Heart right ventricle (tissue), 16 donors: ENCODE measurements around the gene SLIT1. TPM values are rescaled to one million over a fixed set of nuclear protein-coding genes. Genes with fewer than 3 reads are reported as not detected.

Source experiments
- ATAC-seq, 8 donors: fragments of 200-7000 bp; cut with Tn5 transposase; one replicate each; pipeline ENCODE4 v1.9.1; 2020; ENCODE audit warnings: mild to moderate bottlenecking in 8 of 8, moderate library complexity in 8 of 8, moderate number of reproducible peaks in 1 of 8
- DNase-seq, 2 donors: peaks; one replicate each; pipeline ENCODE4 v3.0.0-alpha.2; 2020
- H3K27ac ChIP-seq, 10 donors: fragments of 200-600 bp; sonication (generic) in 2 of 10; one replicate each; pipeline versions ENCODE4 v1.5.0 to v1.8.0; 2020 to 2022; ENCODE audit warnings: mild to moderate bottlenecking in 3 of 10
- H3K27me3 ChIP-seq, 7 donors: fragments of 200-600 bp; one replicate each; pipeline ENCODE4 v1.8.0; 2021 to 2022; ENCODE audit warnings: mild to moderate bottlenecking in 2 of 7
- H3K36me3 ChIP-seq, 9 donors: fragments of 200-600 bp; sonication (generic) in 1 of 9; one replicate each; pipeline versions ENCODE4 v1.5.0 to v1.8.0; 2020 to 2022; ENCODE audit warnings: mild to moderate bottlenecking in 2 of 9
- H3K4me1 ChIP-seq, 9 donors: fragments of 200-600 bp; sonication (generic) in 1 of 9; one replicate each; pipeline versions ENCODE4 v1.5.0 to v1.8.0; 2020 to 2022; ENCODE audit warnings: mild to moderate bottlenecking in 4 of 9
- H3K4me3 ChIP-seq, 10 donors: fragments of 200-600 bp; sonication (generic) in 2 of 10; one replicate each; pipeline versions ENCODE4 v1.5.0 to v1.8.0; 2020 to 2022; ENCODE audit warnings: mild to moderate bottlenecking in 7 of 10, moderate library complexity in 2 of 10
- H3K9me3 ChIP-seq, 11 donors: fragments of 200-600 bp in 10 of 11; sonication (generic) in 2 of 11; one replicate each; pipeline versions ENCODE4 v1.5.0 to v1.8.0; 2013 to 2022; ENCODE audit warnings: mild to moderate bottlenecking in 2 of 11, control low read depth in 1 of 11, moderate library complexity in 1 of 11
- CTCF ChIP-seq, 9 donors: fragments of 200-600 bp; sonication (generic) in 2 of 9; IDR thresholded peaks; one replicate each; pipeline versions ENCODE4 v1.5.0 to v1.8.0; 2021 to 2022; ENCODE audit warnings: antibody characterized with exemption in 9 of 9, mild to moderate bottlenecking in 5 of 9, moderate library complexity in 1 of 9
- WGBS, 2 donors: extraction: QIAGEN DNeasy Blood & Tissue Kit; methylation state at CpG; one replicate each; pipeline ENCODE4 v1.1.7; 2013; ENCODE audit warnings: inconsistent platforms in 1 of 2; 5-methylcytosine and 5-hydroxymethylcytosine counted together
- intact Hi-C, 10 donors: fragments of 100-400 bp; cut with DNase I; formaldehyde crosslinking; loops; one replicate each; pipeline versions ENCODE4 v1.11.1 to v1.14.2; 2022
- polyA plus RNA-seq, 2 donors: library from polyadenylated mRNA; stranded (reverse); fragments of 200-250 nt; gene quantifications; one replicate each; pipeline ENCODE4 v1.2.3, GENCODE V29; 2013
- total RNA-seq, 10 donors: library from RNA; stranded (reverse); fragmentation: NEBNext Ultra II Directional in 3 of 10; extraction: Animal tissue kit (Norgen Biotek cat#: 25700) in 3 of 10; gene quantifications; one replicate each; pipeline versions ENCODE4 v1.2.1 to v1.2.4, GENCODE V29; 2021 to 2023
- donor health status: Arrhythmogenic right ventricular cardiomyopathy.
- donor health status: ischemic (EF 13 %, LVEDD 7.1; RV severe dilation, severe dysfunction).
- donor health status: healthy with polysubstance abuse.
- donor health status: DM: no; HTN: yes; CAD: no.
- donor health status: DM: no; HTN: no; CAD: no.
- donor health status: ischemic (EF 25% LVEDD 6.9; RV normal size, moderate dysfunction).
- donor health status: ischemic (EF 25% LVEDD 5.7; RV mildly dilated, moderate dysfunction).
- donor health status: healthy.
- donor health status: DM: yes; HTN: yes; CAD: no.
- donor health status: Ischemic cardiomyopathy.
- donor health status: ischemic (EF 35%, LVEDD 5.7; RV mildly dilated, moderate dysfunction).
- donor health status: nonischemic (EF 11% LVEDD 7.7; RV severe dilation, severe dysfunction).
- donor health status: DM: yes; HTN: yes; CAD: no.
- donor health status: PGD.
- donor health status: ischemic (EF 29% LVEDD 5.4; RV normal size, mild dysfunction).
- donor health status: nonischemic (EF 23%, LVEDD 6.1; RV moderate dilation, normal function).

The SLIT1 gene
- total and polyA plus RNA-seq, 12 donors, result 0.04 to 0.31 (median 0.13) TPM; not detected in 1

DNA sequence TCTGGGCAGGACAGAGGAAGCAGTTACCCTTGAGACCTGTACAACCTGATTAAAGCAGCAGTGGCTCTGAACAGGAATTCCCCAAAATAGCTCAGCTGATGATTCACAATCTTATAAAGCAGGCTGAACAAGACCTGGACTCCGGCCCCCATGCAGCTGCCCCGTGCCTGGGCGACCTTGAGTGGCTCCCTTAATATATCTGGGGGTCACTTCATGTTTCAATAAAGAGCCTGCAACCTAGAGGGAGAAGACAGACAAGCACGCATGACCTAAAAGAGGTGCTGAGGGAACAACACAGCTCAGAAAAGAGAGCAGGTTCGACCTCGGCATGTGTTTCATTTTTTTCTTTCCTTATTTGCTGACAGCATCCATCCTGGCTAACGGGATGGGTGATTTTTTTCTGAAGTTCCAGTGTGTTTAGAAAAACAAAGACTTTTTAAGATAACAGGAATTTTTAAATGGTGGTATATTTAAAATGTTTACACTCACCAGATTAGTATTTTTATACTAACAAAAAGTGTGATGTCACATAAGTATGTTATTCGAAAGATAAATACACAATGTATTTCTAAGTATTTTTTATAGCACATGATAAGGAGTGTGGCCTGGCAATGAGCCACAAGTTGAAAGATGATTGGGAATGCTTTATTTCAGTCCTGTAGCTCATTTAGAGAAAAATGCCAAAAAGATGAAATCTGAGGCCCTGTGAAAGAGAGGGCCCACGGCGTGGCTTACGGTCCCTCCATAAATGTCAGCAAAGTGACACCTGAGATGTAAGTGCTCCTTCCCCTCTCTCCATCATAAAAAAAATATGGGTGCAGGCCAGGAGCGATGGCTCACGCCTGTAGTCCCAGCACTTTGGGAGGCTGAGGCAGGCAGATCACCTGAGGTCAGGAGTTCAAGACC is 161.3 kb downstream of the SLIT1 start:
- intact Hi-C loops, result loop anchor here in 8 of 10 donors (1.0 to 10.0 kb wide), 14 partner anchors 27 to 650 kb away; partner anchors contain the start of gene LCOR (in 5 of the 8)
- DNase-seq, result peak in 1 of 2 donors; percentile 29

DNA sequence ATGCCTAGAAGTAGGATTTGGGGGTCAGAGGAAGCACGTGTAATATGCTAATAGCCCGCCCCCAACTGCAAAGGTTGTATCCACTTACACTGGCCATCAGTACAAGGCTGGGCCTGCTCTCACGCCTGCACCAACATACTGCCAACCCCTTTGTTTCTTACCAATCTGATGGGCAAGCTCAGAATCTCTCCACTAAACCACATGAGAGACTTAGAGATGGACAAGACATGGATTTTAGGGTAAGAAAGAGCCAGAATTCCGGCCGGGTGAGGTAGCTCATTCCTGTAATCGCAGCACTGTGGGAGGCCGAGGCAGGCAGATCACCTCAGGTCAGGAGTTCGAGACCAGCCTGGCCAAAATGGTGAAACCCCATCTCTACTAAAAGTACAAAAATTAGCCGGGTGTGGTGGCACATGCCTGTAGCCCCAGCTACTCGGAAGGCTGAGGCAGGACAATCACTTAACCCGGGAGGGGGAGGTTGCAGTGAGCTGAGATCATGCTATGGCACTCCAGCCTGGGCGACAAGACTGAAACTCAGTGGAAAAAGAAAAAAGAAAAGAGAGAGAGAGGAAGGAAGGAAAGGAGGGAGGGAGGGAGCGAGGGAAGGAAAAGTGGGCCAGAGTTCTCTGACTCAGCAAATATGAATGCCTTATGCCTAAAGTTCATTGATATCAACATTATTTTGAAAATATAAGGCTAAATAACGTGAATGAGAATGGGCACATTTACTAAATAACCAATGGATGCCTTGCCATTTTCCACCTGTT is 162.2 kb downstream of the SLIT1 start:
- Histone ChIP-seq H3K4me3 (no peak overlapping the region), H3K27ac (peak overlapping the region; percentile 15 to 78 (median 59)), H3K9me3 (no peaks in the 10 kb centered on the region), H3K4me1 (peaks cover 12 to 43% (median 29%) of the 10 kb centered on the region in 9 donors), H3K36me3 (no peaks in the 10 kb centered on the region), H3K27me3 (no peaks in the 10 kb centered on the region)
- DNase-seq (no peak), ATAC-seq (no peak)
- 69 to 73% methylated on average over 14 of the region's 14 CpGs for WGBS, 2 donors
- TF ChIP-seq CTCF (IDR thresholded peaks at IDR 0.05), result no peak
- intact Hi-C loops, result loop anchor here in 8 of 10 donors (1.0 to 10.0 kb wide), 14 partner anchors 26 to 649 kb away; partner anchors contain the start of gene LCOR (in 5 of the 8)

More for the DNA sequence above, 161.3 kb downstream of the SLIT1 start:
- 37% methylated on average over 13 of the region's 13 CpGs for WGBS, 2 donors
- H3K27me3 ChIP-seq, result no peaks in the 10 kb centered on the region
- H3K9me3 ChIP-seq, result no peaks in the 10 kb centered on the region
- peak in 7 of 8 donors; percentile 16 to 75 (median 37) for ATAC-seq
- peaks cover 12 to 43% (median 29%) of the 10 kb centered on the region in 9 donors for H3K4me1 ChIP-seq
- TF ChIP-seq CTCF (IDR thresholded peaks at IDR 0.05), result no peak
- peak overlapping the region; percentile 15 to 78 (median 59) for H3K27ac ChIP-seq
- no peaks in the 10 kb centered on the region for H3K36me3 ChIP-seq
- H3K4me3 ChIP-seq, result no peak overlapping the region

- TF ChIP-seq CTCF (IDR thresholded peaks at IDR 0.05), result no peak
- no peaks in the 10 kb centered on the region for H3K9me3 ChIP-seq
- intact Hi-C loops, result loop anchor here in 8 of 10 donors (2.0 to 10.0 kb wide), 10 partner anchors 105 to 648 kb away; partner anchors contain the start of gene LCOR (in 5 of the 8)
- H3K4me1 ChIP-seq, result peaks cover 12 to 43% (median 29%) of the 10 kb centered on the region in 9 donors
- H3K27me3 ChIP-seq, result no peaks in the 10 kb centered on the region
- ATAC-seq, result no peak
- no peak for DNase-seq
- H3K27ac ChIP-seq, result no peak overlapping the region
- no peaks in the 10 kb centered on the region for H3K36me3 ChIP-seq
- 93 to 98% methylated on average over 7 of the region's 7 CpGs for WGBS, 2 donors
- no peak overlapping the region for H3K4me3 ChIP-seq
These were observed 163.1 kb downstream of the SLIT1 start for GRCh38 chr10:97022616-97023015.
